Ovary (tissue), 3 donors: ENCODE results near the gene CREB3L1.

ENCODE experiments used
- EP300 ChIP-seq: sonication (generic); formaldehyde crosslinking; IDR thresholded peaks from one replicate; pipeline ENCODE4 v1.6.1; 2017; ENCODE audit warnings: antibody characterized with exemption
- POLR2A ChIP-seq: fragments of 450-650 bp; IDR thresholded peaks from one replicate; pipeline ENCODE4 v1.6.1; 2017; ENCODE audit warnings: antibody characterized with exemption, mild to moderate bottlenecking, moderate library complexity
- TF ChIP-seq, protein P1 (sequence below), 3 donors: fragments of 450-650 bp in 2 of 3; fragments of 200-600 bp in 1 of 3; IDR thresholded peaks; one replicate each; pipeline versions ENCODE4 v1.5.1 to v1.8.0; 2016 to 2022; ENCODE audit warnings: antibody characterized with exemption in 3 of 3, mild to moderate bottlenecking in 1 of 3
- donor health status: DM: no; HTN: no; CAD: no.

DNA sequence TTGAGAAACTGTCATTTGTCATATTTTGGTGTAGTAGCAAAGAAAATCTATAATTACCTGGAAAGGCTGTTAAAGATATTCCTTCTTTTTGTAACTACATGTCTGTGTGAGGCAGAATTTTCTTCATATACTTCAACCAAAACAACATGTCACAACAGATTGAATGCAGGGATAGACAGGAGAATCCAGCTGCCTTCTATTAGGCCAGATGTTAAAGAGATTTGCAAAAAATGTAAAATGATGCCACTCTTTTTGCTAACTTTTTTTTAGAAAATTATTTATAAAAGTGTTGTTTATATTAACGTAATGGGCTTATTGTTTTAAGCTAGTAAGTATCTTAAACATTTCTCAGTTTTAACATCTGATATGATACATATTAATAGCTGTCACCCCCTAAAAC is 82.5 kb downstream of the CREB3L1 start:
- TF ChIP-seq, protein P1, sequence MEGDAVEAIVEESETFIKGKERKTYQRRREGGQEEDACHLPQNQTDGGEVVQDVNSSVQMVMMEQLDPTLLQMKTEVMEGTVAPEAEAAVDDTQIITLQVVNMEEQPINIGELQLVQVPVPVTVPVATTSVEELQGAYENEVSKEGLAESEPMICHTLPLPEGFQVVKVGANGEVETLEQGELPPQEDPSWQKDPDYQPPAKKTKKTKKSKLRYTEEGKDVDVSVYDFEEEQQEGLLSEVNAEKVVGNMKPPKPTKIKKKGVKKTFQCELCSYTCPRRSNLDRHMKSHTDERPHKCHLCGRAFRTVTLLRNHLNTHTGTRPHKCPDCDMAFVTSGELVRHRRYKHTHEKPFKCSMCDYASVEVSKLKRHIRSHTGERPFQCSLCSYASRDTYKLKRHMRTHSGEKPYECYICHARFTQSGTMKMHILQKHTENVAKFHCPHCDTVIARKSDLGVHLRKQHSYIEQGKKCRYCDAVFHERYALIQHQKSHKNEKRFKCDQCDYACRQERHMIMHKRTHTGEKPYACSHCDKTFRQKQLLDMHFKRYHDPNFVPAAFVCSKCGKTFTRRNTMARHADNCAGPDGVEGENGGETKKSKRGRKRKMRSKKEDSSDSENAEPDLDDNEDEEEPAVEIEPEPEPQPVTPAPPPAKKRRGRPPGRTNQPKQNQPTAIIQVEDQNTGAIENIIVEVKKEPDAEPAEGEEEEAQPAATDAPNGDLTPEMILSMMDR (IDR thresholded peaks at IDR 0.05) = no peak
- TF ChIP-seq EP300 (no peak), POLR2A (no peak)
